ENCODE data around the gene MAPK13.

- TF ChIP-seq CTCF (IDR thresholded peaks at IDR 0.05; ENCODE audit: low read length) (peak; percentile 65), EZH2 (optimal IDR thresholded peaks at IDR 0.05; ENCODE audit: low read depth, low read length) (no peak)
Observed at GRCh38 chr6:36123270-36124139, 6.8 kb upstream of the MAPK13 start.
